Endothelial cell of umbilical vein (primary cell): ENCODE data around the gene KRTAP12-3. TPM values are rescaled to one million over a fixed set of nuclear protein-coding genes. Genes with fewer than 3 reads are reported as not detected.

Source experiments
- BruUV-seq: library from RNA; stranded (reverse); fragments of 400-500 nt; replicated peaks from 2 replicates; lab custom pipeline; 2021; lab: Mats Ljungman, UMichigan
- CTCF ChIA-PET: fragments of 300-600, 350-600 bp; sonication (Branson Sonifier 250); formaldehyde crosslinking; loops from one replicate; lab custom pipeline; 2021; ENCODE audit warnings: antibody characterized with exemption, inconsistent platforms; lab: Charles Lee
- POLR2A ChIA-PET: fragments of 300-600, 350-600 bp; sonication (Branson Sonifier 250); formaldehyde crosslinking; loops from one replicate; lab custom pipeline; 2021; ENCODE audit warnings: antibody characterized with exemption, inconsistent platforms; lab: Charles Lee
- DNase-seq: peaks from one replicate; pipeline ENCODE4 v3.0.0-alpha.2; 2011; ENCODE audit warnings: low read depth, low spot score
- FAIRE-seq: peaks from 2 replicates; lab custom pipeline; 2011; peaks lifted over from hg19 to GRCh38; lab: Jason Lieb, UNC
- H2AFZ ChIP-seq: 2 replicates; pipeline ENCODE4 v1.6.0; 2012; ENCODE audit warnings: low read depth, low read length, control low read depth, inconsistent platforms
- H3K27ac ChIP-seq: 2 replicates; pipeline ENCODE4 v1.5.1; 2011; ENCODE audit warnings: low read depth, mild to moderate bottlenecking, control low read depth, low read length, moderate library complexity; ENCODE audit not compliant: insufficient read depth
- H3K27me3 ChIP-seq, 2 experiments: 2 replicates each; pipeline versions ENCODE4 v1.6.0 to v1.6.1; 2011; ENCODE audit warnings: low read length in 2 of 2, mixed read lengths in 1 of 2; ENCODE audit not compliant: control insufficient read depth in 2 of 2, insufficient read depth in 2 of 2
- H3K36me3 ChIP-seq, 2 experiments: 2 replicates in 1 of 2; 3 replicates in 1 of 2; pipeline ENCODE4 v1.5.1; 2011; ENCODE audit warnings: low read length in 2 of 2, mild to moderate bottlenecking in 1 of 2, moderate library complexity in 1 of 2; ENCODE audit not compliant: control insufficient read depth in 2 of 2, insufficient read depth in 2 of 2; ENCODE audit errors: extremely low read depth in 1 of 2
- H3K4me1 ChIP-seq: 3 replicates; pipeline ENCODE4 v1.5.1; 2011; ENCODE audit warnings: mild to moderate bottlenecking, low read length; ENCODE audit not compliant: control insufficient read depth, insufficient read depth; ENCODE audit errors: extremely low read depth
- H3K4me2 ChIP-seq: 2 replicates; pipeline ENCODE4 v1.6.1; 2011; ENCODE audit warnings: low read length, control low read depth, mixed read lengths; ENCODE audit not compliant: insufficient read depth
- H3K4me3 ChIP-seq, 3 experiments: fragments of 200-600 bp in 1 of 3; sonication (generic), shearing (Covaris generic) in 1 of 3; replicated peaks in 1 of 3; 2 replicates each; pipeline ENCODE4 v1.5.1; 2011 to 2016; ENCODE audit warnings: control low read depth in 3 of 3, low read length in 3 of 3, mild to moderate bottlenecking in 2 of 3, inconsistent platforms in 1 of 3, low read depth in 1 of 3, moderate library complexity in 1 of 3; ENCODE audit not compliant: insufficient read depth in 1 of 3
- H3K79me2 ChIP-seq: 2 replicates; pipeline ENCODE4 v1.6.0; 2012; ENCODE audit warnings: low read length, inconsistent platforms; ENCODE audit not compliant: control insufficient read depth, insufficient read depth
- H3K9ac ChIP-seq: replicated peaks from 2 replicates; pipeline ENCODE3; 2011; ENCODE audit warnings: low read length, control low read depth; ENCODE audit not compliant: insufficient read depth; ENCODE audit errors: extremely low read depth
- H3K9me1 ChIP-seq: replicated peaks from 3 replicates; pipeline ENCODE4 v1.6.0; 2011; ENCODE audit warnings: mild to moderate bottlenecking, low read length; ENCODE audit not compliant: control insufficient read depth, insufficient read depth; ENCODE audit errors: extremely low read depth
- H3K9me3 ChIP-seq: replicated peaks from 2 replicates; pipeline ENCODE4 v1.5.1; 2012; ENCODE audit warnings: low read length, inconsistent platforms; ENCODE audit not compliant: control insufficient read depth, insufficient read depth
- H4K20me1 ChIP-seq: replicated peaks from 2 replicates; pipeline ENCODE3; 2011; ENCODE audit warnings: mild to moderate bottlenecking, low read length; ENCODE audit not compliant: control insufficient read depth, insufficient read depth; ENCODE audit errors: extremely low read depth
- EZH2 ChIP-seq: IDR thresholded peaks from 2 replicates; pipeline ENCODE4 v1.6.1; 2012; ENCODE audit warnings: borderline replicate concordance, low read depth, mild to moderate bottlenecking, moderate library complexity, low read length, inconsistent platforms; ENCODE audit not compliant: severe bottlenecking
- FOS ChIP-seq: IDR thresholded peaks from 2 replicates; pipeline ENCODE4 v1.6.1; 2011; ENCODE audit warnings: mild to moderate bottlenecking, low read length, moderate library complexity, borderline replicate concordance; ENCODE audit not compliant: insufficient read depth
- GATA2 ChIP-seq: IDR thresholded peaks from 2 replicates; pipeline ENCODE4 v1.7.0; 2011; ENCODE audit warnings: low read depth, mild to moderate bottlenecking, moderate library complexity, mixed read lengths, low read length; ENCODE audit not compliant: insufficient read length, insufficient read depth
- JUN ChIP-seq: IDR thresholded peaks from 2 replicates; pipeline ENCODE4 v1.6.1; 2011; ENCODE audit warnings: borderline replicate concordance, low read depth; ENCODE audit not compliant: insufficient read length, insufficient read depth
- MYC ChIP-seq: IDR thresholded peaks from one replicate; pipeline ENCODE4 v1.6.1; 2011; ENCODE audit warnings: mild to moderate bottlenecking, low read depth, low read length
- POLR2A ChIP-seq: IDR thresholded peaks from 2 replicates; pipeline ENCODE4 v1.6.1; 2012; ENCODE audit warnings: low read depth, mild to moderate bottlenecking, control low read depth, low read length
- POLR2AphosphoS5 ChIP-seq: IDR thresholded peaks from 2 replicates; pipeline ENCODE4 v1.6.1; 2012; ENCODE audit warnings: low read depth, mild to moderate bottlenecking, control low read depth, low read length, moderate library complexity; ENCODE audit not compliant: insufficient read depth
- dilution Hi-C: fragments of 300-500 bp; cut with MboI; formaldehyde crosslinking; loops from one replicate; pipeline ENCODE4 v1.15.0; 2019; ENCODE audit warnings: low sequenced_read_pairs; ENCODE audit not compliant: extremely low pct_ligation_motif_present
- intact Hi-C: fragments of 100-400 bp; cut with micrococcal nuclease; formaldehyde crosslinking; loops from one replicate; pipeline ENCODE4 v1.10.0; 2022
- polyA plus RNA-seq, 4 experiments: library from polyadenylated mRNA; depleted of rRNA in 3 of 4; stranded (reverse) in 3 of 4; unstranded in 1 of 4; fragments of >200 nt; gene quantifications; 2 replicates each; pipeline versions ENCODE4 v1.2.1 to v1.2.3, GENCODE V29; 2011 to 2012; ENCODE audit warnings: missing spikeins in 1 of 4
- total RNA-seq: library from RNA; stranded (reverse); gene quantifications from 2 replicates; pipeline ENCODE4 v1.2.3, GENCODE V29; 2021
- TF ChIP-seq, protein P1 (sequence below), 2 donors: IDR thresholded peaks; 1 replicate in 1 of 2; 2 replicates in 1 of 2; pipeline ENCODE4 v1.5.1; 2011; ENCODE audit warnings: low read length in 2 of 2, mild to moderate bottlenecking in 2 of 2, moderate library complexity in 2 of 2, control low read depth in 1 of 2, inconsistent platforms in 1 of 2, low read depth in 1 of 2; ENCODE audit not compliant: insufficient read depth in 1 of 2; ENCODE audit errors: extremely low read depth in 1 of 2
- TF ChIP-seq, protein P2 (sequence below): IDR thresholded peaks from 2 replicates; pipeline ENCODE4 v1.6.1; 2011; ENCODE audit not compliant: insufficient read depth, insufficient read length

Gene KRTAP12-3
- total and polyA plus RNA-seq, 2 donors (not counting 3 experiments of a cell fraction or from before 2014, with no cell fraction given) = not detected

DNA sequence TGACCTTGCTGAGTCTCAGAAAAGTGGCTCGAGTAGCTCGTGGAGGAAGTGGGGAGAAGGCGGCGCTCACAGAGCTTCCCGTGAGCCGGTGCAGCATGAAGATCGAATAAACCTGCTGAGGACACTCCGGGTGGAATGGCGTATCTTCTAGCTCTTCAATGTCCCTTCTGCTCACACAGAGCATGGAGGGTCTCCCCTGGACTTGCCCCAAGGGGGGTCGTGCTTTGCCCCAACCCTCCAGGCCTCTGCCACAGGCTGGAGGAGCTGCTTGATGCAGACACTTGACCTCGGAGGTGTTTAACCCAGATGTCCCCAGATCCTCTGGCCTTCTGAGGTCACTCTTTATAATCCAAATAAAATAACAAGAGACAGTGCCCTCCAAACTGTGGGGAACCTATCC lies 37.0 kb downstream of the KRTAP12-3 start:
- no peaks in the 10 kb centered on the region for H4K20me1 ChIP-seq
- no peak for TF ChIP-seq FOS
- no peak for TF ChIP-seq GATA2
- TF ChIP-seq POLR2A = no peak
- TF ChIP-seq EZH2 = no peak
- no peak for TF ChIP-seq MYC
- no peak for TF ChIP-seq JUN
- no peak for TF ChIP-seq POLR2AphosphoS5
- TF ChIP-seq, protein P1, sequence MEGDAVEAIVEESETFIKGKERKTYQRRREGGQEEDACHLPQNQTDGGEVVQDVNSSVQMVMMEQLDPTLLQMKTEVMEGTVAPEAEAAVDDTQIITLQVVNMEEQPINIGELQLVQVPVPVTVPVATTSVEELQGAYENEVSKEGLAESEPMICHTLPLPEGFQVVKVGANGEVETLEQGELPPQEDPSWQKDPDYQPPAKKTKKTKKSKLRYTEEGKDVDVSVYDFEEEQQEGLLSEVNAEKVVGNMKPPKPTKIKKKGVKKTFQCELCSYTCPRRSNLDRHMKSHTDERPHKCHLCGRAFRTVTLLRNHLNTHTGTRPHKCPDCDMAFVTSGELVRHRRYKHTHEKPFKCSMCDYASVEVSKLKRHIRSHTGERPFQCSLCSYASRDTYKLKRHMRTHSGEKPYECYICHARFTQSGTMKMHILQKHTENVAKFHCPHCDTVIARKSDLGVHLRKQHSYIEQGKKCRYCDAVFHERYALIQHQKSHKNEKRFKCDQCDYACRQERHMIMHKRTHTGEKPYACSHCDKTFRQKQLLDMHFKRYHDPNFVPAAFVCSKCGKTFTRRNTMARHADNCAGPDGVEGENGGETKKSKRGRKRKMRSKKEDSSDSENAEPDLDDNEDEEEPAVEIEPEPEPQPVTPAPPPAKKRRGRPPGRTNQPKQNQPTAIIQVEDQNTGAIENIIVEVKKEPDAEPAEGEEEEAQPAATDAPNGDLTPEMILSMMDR (IDR thresholded peaks at IDR 0.05; ENCODE audit: extremely low read depth in 1 of 2, insufficient read depth in 1 of 2, low read depth in 1 of 2, low read length in 2 of 2) = no peak
- TF ChIP-seq, protein P2, sequence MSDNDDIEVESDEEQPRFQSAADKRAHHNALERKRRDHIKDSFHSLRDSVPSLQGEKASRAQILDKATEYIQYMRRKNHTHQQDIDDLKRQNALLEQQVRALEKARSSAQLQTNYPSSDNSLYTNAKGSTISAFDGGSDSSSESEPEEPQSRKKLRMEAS = no peak
- dilution Hi-C loops (no loop called here), intact Hi-C loops (no loop called here)
- no peak overlapping the region for H3K4me2 ChIP-seq
- CTCF ChIA-PET = interaction anchor here (1.0 kb wide), 1 partner anchor 11 kb away, joined by 3 read pairs; no protein-coding TSS in a partner anchor
- H3K4me3 ChIP-seq = no peak overlapping the region
- no peak overlapping the region for H3K9ac ChIP-seq
- no peak overlapping the region for H2AFZ ChIP-seq
- H3K79me2 ChIP-seq = no peaks in the 10 kb centered on the region
- no TSS peak for BruUV-seq
- H3K9me1 ChIP-seq = no peaks in the 10 kb centered on the region
- POLR2A ChIA-PET = no interaction called here
- no peaks in the 10 kb centered on the region for H3K9me3 ChIP-seq
- H3K4me1 ChIP-seq = no peaks in the 10 kb centered on the region
- H3K27ac ChIP-seq = no peak overlapping the region
- no peaks in the 10 kb centered on the region for H3K36me3 ChIP-seq
- FAIRE-seq (no peak), DNase-seq (no peak)
- peaks cover 17 to 31% of the 10 kb centered on the region in 2 experiments for H3K27me3 ChIP-seq
